IPS-18c (cell line): Measurements from ENCODE around the gene LSS.
"Not testable (repeated sequence)": the region's sequence is repeated elsewhere in the genome, so short reads cannot be mapped to it uniquely, and the experiment has no call there.

Experiments
- H3K4me3 ChIP-seq: 2 replicates; pipeline ENCODE4 v1.7.0; 2013; ENCODE audit warnings: low read depth, mild to moderate bottlenecking, low read length, moderate library complexity; ENCODE audit not compliant: insufficient read depth
- H3K9me3 ChIP-seq: one replicate; pipeline ENCODE4 v1.6.1; 2013; ENCODE audit warnings: mild to moderate bottlenecking, low read length, moderate library complexity; ENCODE audit not compliant: control insufficient read depth, insufficient read depth

LSS gene

DNA sequence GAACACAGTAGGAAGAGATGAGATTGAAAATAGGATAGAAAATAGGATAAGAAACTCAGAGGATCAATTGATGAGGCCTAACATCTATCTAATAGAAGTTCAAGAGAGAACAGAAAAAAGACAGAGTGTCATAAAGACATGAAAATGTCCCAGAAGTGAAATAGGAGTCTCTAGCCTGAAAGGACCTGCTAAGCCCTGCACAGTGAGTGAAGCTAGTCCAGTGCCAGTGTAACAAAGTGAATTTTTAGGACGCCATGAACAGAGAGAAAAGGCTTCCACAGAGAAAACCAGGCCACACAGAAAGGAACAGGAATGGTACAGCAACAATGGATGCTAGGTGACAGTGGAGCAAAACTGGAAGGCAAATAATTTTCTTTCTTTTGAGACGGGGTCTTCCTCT, 20.3 kb upstream of the LSS start:
- Histone ChIP-seq H3K9me3 (no peaks in the 10 kb centered on the region), H3K4me3 (no peak overlapping the region)

DNA sequence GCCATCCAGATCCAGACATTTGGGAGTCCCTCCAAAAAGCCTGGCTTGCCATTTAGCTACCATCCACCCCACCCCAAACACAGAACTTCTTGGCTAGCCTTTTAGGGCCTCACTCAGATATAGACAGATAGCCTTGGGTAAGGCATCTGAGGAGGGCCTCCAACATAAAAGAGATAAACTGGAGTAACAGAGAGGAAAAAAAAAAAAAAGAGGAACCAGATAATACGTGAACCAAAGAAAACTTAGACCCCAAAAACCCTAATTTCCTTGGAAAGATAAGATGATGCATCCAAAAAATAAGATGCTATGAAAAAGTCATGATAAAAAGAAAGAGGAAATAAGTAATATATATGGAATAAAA, 19.8 kb upstream of the LSS start:
- no peak overlapping the region for H3K4me3 ChIP-seq
- no peaks in the 10 kb centered on the region for H3K9me3 ChIP-seq

DNA sequence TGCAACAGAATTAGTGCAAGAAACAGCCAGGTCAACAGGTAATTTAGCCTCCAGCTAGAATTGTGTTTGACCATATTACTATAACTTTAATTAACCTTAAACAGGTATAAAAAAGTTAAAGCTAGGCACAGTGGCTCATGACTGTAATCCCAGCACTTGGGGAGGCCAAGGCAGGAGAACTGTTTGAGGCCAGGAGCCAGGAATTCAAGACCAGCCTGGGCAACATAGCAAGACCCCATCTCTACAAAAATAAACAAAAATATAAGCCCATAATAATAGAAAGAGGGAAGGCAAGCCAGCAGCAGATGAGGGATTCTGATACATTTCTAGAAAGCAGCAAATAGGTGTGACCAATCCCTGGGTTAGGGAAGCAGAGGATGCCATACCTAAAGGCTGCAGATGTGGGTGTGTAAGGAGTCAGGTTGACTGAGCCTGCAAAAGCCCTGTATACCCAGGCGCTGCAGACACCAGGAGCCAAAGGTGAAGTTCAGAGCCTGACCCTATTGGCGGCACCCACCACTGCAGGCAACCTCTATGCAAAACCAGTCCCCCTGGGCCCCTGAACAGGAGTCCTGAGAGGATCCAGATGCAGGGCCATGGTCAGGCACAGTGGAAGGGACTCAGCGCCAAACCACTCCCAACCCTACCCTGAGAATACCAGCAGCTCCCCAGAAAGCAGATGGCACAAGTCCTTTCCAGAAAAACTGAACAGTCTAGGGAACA, 19.3 kb upstream of the LSS start:
- Histone ChIP-seq H3K4me3 (no peak overlapping the region), H3K9me3 (no peaks in the 10 kb centered on the region)

DNA sequence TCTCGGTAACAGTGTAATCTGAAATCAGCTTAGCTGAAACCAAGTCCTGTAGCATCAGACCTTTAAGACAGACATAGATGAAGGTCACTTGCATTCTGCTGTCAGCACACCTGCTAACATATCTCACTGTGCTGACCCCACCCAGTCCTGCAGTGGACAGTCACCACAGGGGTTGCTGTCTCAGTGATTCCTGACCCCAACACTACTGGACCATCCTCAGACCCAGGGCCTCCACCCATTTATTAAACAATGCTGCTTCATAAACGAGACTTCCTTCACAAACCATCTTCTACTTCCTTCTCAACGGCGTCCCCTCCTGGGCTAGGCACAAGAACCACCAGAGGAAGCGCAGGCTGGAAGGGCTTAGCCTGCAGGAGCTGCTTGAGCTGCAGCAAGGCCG, 17.8 kb upstream of the LSS start:
- H3K4me3 ChIP-seq, result no peak overlapping the region
- H3K9me3 ChIP-seq, result no peaks in the 10 kb centered on the region

DNA sequence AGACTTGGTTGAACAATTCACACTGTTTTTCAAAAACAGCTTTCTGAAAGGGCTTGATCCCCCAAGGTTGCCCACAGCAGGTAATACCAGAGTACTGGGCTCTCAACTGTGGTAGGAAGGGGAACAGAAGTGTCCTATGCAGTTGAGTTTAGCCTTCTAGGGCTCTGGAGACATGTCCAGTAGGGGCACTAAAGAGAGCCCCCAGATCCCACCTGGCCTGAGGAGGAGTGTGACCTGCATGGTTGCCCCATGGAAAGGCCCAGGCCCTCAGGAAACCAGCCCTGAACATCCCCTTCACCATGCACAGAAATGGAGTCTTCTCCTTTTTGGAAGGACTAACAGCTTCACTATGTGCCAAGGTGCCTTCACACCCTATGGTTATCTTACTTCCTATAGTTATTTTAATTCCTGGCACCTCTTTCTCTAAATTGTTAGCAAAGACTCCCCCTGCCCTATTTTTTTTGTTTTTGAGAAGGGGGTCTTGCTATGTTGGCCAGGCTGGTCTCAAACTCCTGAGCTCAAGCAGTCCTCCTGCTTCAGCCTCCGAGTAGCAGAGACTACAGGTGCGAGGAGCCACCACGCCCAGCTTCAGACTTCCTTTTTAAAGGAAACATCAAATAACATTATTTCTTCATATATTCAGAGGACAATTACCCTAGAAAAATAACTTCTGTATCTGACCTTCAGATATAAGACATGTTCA, 16.8 kb upstream of the LSS start:
- Histone ChIP-seq H3K4me3 (no peak overlapping the region), H3K9me3 (no peaks in the 10 kb centered on the region)

DNA sequence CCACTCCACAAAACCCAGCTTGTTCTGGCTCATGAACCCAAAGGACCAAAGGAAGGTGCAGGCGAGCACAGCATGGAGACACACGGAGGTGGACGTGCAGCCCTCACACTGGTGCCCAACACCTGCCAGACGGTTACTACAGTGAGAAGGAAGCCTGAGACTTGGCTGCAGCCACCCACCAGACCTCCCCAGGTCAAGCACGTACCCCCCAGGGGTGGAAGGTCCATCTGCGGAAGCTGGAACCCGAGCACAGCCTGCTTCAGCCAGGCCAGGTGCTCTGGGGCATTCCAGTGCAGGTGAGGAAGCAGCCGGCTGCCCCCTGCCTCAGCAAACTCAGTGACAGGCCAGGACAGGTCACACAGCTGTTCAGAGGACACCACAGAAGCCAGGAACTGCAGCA, 16.0 kb upstream of the LSS start:
- Histone ChIP-seq H3K9me3 (no peaks in the 10 kb centered on the region), H3K4me3 (no peak overlapping the region)

DNA sequence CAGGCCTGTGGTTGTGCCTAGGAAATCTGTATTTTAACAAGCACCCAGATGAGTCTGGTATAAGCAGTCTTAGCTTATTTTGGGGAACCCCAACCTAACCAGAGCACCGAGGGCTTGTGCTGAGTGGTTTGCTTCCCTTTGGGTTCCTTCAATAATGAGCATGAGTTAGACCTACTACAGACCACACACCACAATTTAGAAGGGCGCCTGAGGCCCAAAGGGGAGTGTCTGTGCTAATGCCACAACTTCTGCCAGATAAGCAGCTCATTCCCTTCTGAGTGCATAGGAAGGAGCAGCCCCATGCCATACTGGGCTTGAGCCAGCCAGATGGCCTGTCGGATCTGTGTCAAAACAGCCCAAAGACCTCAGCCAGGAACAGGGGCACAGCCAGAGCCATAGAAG, 15.4 kb upstream of the LSS start:
- Histone ChIP-seq H3K4me3 (no peak overlapping the region), H3K9me3 (no peaks in the 10 kb centered on the region)

DNA sequence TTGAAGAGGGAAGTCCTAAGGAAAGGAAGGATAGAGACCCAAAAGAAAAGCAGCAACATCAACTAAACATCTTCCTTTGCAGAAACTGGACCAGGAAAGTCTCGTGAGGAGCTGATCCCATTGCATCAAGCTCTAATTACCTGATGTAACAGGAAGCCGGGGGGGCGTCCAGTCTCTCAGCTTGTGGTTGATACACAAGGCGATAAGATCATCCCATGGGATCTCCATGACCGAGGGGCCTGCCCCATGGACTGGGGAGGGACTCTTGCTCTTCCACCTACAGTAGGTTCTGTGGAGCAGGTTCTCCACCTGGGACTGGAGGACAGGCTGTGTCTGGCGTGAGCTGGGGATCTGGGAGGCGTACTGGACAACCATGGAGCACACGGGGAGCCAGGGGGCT, 14.8 kb upstream of the LSS start:
- Histone ChIP-seq H3K9me3 (no peaks in the 10 kb centered on the region), H3K4me3 (no peak overlapping the region)

DNA sequence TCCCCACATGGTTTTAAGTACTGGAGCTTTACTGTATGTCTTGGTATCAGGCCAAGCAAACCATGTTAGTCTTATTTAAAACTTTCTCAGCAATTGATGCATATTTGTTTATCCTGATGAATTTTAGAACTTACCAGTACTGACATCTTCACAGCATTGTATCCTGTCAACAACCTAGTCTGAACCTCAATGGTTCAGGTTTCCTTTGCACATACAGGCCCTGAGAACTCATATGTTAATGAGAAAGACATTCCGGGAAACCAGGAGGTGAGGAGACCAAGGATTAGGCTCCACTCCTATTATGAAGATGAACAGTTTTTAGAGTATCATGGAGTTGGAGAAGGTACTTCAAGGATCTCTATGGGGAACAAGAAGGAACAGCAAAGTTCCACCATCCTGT, 13.0 kb upstream of the LSS start:
- not testable (repeated sequence) for H3K4me3 ChIP-seq, H3K9me3 ChIP-seq

DNA sequence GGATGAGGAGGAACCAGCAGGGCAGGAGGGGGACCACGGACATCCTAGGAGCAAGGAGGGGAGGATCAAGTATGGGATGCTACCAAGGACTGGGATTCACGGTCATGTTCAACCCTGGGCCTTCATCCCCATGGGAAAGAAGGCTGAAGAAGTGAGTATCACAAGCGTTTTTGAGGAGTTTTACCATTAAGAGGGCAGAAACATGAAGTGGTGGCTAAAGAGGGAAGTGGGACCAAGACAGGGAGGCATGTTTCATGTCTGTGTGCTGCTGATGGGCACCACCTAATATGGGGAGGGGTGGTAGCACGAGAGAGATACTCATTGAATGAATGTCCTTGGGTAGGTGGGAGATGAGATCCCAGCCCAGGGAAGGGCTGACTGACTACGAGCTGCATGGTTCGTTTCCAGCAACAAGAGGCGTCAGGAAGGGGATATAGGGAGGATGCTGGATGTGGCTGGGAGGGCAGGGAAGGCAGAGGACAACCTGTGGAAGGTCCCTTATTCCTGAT, 11.3 kb upstream of the LSS start:
- no peaks in the 10 kb centered on the region for H3K9me3 ChIP-seq
- no peak overlapping the region for H3K4me3 ChIP-seq

DNA sequence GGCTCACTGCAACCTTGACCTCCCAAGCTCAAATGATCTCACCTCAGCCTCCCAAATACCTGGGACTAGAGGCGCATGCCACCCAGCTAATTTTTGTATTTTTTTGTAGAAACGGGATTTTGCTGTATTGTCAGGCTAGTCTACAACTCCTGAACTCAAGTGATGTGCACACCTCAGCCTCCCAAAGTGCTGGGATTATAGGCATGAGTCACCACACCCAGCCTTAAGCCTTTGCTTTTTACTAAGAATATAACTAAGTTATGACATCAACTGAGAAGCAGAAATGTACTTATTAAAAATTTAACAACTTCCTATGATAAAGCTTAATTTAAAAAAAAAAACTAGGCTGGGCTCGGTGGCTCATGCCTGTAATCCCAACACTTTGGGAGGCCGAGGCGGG, 8.9 kb upstream of the LSS start:
- no peaks in the 10 kb centered on the region for H3K9me3 ChIP-seq

DNA sequence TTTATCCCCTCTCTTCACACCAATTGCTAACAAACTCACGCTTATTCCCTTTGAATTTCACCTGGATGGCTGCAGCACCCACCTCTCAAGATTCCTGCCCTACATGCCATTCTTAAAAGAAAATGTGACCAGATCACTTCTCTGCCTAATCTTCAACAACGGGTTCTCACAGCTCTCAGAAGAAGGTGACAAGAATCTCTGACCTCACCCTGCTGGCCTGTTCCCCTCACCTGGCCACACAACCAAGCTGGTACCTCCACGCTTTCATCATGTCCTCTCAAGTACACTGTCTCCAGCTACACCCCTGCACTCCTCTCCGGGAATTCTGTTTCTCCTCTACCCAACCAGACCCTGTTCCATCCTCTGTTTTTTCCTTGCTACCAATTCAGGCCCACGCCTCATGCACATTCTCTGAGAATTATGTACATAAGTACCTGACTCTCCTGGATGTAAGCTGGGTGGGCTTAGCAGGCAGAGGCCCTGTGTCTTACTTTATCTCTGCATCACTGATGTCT, 5.9 kb upstream of the LSS start:
- peaks cover 10% of the 10 kb centered on the region for H3K9me3 ChIP-seq
- no peak overlapping the region for H3K4me3 ChIP-seq

More for the DNA sequence above, 8.9 kb upstream of the LSS start:
- no peak overlapping the region for H3K4me3 ChIP-seq

DNA sequence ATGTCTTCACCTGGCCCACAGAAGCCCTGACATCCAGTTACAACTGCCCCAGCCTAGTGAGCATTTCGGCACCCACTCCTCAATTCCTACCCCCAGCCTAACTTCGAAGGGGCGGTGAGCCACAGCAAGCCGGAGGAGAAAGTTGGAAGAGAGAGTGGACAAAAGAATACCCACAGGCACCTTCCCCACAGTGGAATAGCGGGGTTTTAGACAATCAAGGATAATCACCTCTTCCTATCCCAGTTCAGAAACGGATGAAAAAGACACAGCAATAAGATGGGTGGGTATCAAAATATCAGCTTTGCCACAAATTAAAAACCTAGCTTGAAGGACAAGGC, 1.3 kb upstream of the LSS start:
- H3K4me3 ChIP-seq, result peak overlapping the region; percentile 71

DNA sequence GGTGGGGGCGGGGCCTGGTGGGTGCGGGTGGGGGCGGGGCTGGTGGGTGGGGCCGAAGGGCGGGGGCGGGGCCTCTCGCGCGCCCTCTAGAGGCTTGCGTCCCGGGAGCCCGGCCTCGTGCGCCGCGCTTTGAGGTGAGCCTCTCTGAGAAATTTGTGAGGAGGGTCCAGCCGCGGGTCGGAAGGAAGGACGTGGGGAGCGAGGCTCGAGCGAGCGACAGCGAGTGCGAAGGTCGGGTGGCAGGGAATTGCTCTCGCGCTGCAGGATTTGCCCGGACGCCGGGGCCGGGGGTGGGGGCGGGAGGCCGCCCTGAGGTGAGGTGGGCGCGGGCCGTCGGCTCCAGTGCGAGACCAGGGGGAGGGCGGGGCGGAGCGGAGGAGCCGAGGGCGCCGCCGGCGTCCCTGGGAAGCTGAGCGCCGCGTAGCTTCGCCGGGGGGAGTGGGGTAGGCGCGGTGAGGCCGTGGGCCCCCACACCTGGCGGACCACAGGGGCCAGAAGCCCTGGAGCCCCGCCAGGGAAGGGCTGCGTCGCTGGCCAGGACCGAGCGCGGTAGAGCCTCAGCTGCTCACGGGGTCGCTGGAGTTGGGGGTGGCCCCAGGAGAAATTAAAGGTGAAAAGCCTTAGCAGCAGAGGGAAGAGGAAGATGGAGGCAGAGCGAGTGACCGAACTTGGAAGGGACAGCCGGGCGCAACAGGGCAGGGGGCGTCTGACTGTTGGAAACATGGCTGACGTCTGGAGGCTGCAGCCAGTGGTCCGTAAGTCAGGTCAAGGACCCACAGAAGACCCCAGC, 754 bp upstream of the LSS start:
- peak overlapping the region; percentile 71 for H3K4me3 ChIP-seq
- H3K9me3 ChIP-seq, result peaks cover 10% of the 10 kb centered on the region

More for the DNA sequence above, 1.3 kb upstream of the LSS start:
- H3K9me3 ChIP-seq, result peaks cover 10% of the 10 kb centered on the region

DNA sequence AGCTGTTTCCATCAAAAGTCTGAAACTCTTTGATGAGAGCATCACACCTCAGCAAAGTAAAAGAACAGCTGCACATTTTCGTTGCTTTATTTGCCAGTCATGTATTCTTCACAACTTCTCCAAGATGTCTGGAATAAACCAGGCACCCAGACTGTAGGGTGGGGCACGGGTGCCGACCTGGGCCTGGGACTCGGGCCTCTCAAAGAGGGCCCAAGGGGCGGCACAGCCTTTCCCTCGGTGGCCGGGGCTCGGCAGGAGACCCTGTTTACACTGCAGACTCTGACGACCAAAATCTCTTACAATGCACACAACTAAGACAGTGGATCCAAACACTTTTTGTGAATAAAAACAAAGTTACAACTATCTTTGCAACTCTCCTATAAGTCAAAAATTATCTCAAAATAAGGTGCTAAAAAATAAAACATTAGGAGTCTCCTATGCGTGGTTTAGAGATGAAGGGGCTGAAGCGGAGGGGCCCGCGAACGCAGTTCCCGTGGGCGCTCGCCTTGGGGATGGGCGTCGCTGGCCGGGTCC, 696 bp downstream of the LSS start:
- Histone ChIP-seq H3K4me3 (peak overlapping the region; percentile 69), H3K9me3 (peaks cover 10% of the 10 kb centered on the region)

DNA sequence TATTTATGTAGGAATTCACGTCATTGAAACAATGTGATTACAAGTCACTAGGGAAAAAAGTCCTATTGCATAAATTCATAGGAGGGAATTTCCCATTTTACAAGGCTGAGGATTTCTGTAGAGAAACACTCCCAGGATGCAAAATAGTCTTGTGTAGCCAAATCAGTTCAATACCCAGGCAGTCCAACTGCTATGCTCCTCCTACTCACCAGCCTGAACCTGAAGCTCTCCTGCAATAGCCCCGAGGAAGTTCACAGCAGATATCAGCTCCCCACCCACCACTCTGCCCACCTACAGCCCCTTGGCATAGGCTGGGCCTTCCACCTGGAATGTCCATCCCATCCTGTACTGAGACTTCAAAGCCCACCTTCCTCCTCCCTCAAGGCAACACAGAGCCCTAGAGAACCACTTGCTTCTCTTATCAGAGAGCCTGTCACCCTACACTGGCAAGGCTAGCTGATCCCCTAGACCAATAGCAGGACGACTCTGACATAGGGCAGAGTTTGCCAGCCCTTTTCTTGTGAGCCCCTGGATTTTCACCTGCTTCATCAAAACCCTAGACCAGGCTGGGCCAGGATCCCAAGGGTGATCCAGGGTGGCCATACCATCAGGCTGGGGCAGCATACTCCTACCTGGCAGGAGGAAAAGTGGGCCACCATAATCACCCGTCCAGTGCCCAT, 1.5 kb downstream of the LSS start:
- peaks cover 10% of the 10 kb centered on the region for H3K9me3 ChIP-seq
- 0 out of 2 replicates have a peak overlapping the region, but pooled peaks have one; percentile 69 for H3K4me3 ChIP-seq

DNA sequence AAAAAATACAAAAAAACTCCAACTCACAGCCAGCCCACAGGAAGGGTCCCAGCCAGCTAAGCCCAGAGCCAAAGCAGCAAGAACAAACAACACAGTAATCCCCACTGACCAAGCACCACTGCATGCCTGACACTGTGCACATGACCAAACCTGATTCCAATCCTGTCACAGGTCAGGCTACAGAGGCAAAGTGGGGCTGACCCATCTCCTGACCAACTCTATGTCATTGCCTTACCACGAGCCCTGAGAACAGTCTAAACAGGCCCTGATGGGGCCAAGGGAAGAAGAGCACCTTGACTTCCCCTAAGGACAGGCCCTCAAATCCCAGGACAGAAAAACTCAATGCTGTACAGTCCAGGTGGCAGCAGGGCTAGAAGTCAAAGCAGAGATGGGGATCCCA, 2.4 kb downstream of the LSS start:
- peaks cover 2% of the 10 kb centered on the region for H3K9me3 ChIP-seq
- H3K4me3 ChIP-seq, result no peak overlapping the region
